ENCODE measurements around the gene GMPPA.

Gene GMPPA

GRCh38 chr2:219513787-219514186 is 15.1 kb downstream of the GMPPA start:
- H3K4me3 ChIP-seq (ENCODE audit: control insufficient read depth, low read depth, low read length) = no peak overlapping the region
- DNase-seq (ENCODE audit: low read depth) = no peak
- TF ChIP-seq CTCF (IDR thresholded peaks at IDR 0.05; ENCODE audit: control insufficient read depth, insufficient read depth, low read depth, low read length, missing control alignments) = no peak

DNA sequence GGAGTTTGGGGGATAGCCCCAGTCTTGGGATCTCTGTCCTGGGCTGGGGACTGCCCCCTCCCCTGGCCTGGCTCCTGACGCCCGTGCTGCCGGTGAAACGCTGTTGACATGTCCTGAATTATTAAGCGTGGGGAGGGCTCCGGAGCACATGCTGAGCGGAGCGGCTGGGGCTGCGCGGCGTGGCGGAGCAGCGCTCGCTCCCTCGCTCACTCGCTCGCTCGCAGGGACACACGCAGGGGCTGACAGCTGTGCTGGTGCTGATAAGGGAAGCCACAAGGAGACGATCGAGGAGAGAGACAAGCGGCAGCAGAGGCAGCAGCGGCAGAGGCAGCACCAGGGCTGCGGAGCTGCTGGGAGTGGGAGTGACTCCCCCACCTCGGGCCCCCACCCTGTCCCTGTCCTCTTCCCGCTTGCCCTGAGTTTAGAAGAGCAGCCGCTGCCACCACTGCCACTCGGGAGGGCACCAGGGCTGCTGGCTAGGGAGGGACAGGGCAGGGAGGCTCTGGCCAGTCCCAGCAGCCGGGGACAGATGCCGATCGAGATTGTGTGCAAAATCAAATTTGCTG is 15.6 kb downstream of the GMPPA start, which contains the start of gene ASIC4:
TSS of gene ASIC4 (plus strand) at position 287 of the 566 bp plus-strand sequence. CDS start at position 530, 243 bp downstream.
- no peak within 1 kb of the TSS for H3K4me3 ChIP-seq (ENCODE audit: control insufficient read depth, low read depth, low read length)
- DNase-seq (ENCODE audit: low read depth) = no peak
- TF ChIP-seq CTCF (IDR thresholded peaks at IDR 0.05; ENCODE audit: control insufficient read depth, insufficient read depth, low read depth, low read length, missing control alignments) = no peak

GRCh38 chr2:219514836-219515235 is 16.1 kb downstream of the GMPPA start:
- TF ChIP-seq CTCF (IDR thresholded peaks at IDR 0.05; ENCODE audit: control insufficient read depth, insufficient read depth, low read depth, low read length, missing control alignments) = no peak
- no peak overlapping the region for H3K4me3 ChIP-seq (ENCODE audit: control insufficient read depth, low read depth, low read length)
- no peak for DNase-seq (ENCODE audit: low read depth)

DNA sequence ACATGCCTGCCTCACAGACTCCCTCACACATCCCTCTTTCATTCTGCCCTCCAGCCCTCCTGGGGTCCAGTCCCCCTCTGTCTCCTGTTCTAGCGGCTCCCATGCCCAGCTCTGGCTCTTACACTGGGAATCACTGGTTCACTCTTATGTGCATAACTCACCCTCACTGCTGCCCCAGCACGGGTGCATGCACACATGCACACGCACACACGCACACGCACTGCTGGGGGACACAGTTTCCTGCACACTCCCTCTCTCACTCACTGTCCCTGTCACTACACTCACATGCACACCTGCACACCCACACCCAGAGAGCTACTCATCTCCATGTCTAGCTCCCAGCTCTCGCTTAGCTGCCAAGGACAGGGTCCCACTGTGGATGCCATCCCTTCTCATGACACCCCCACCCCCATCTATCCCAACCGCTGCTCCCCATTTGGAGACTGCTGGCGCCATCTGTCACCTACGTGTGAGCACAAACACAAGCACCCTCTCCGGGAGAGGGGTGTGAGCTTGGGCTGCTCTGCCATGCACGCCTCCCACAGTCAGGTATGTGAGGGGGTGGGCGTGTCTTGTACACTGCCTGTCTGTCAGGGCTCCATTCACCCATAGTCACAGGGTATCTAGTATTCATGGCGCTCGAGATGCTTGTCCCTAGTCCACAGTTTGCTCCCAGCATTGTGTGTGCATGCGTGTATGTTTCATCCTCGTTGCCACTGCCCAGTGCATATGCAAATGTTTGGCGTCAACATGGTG is 17.4 kb downstream of the GMPPA start:
- no peak overlapping the region for H3K4me3 ChIP-seq (ENCODE audit: control insufficient read depth, low read depth, low read length)
- no peak for TF ChIP-seq CTCF (IDR thresholded peaks at IDR 0.05; ENCODE audit: control insufficient read depth, insufficient read depth, low read depth, low read length, missing control alignments)
- DNase-seq (ENCODE audit: low read depth) = no peak

GRCh38 chr2:219516888-219517287 is 18.2 kb downstream of the GMPPA start:
- TF ChIP-seq CTCF (IDR thresholded peaks at IDR 0.05; ENCODE audit: control insufficient read depth, insufficient read depth, low read depth, low read length, missing control alignments) = no peak
- no peak for DNase-seq (ENCODE audit: low read depth)
- H3K4me3 ChIP-seq (ENCODE audit: control insufficient read depth, low read depth, low read length) = no peak overlapping the region

- no peak for DNase-seq (ENCODE audit: low read depth)
- no peak for TF ChIP-seq CTCF (IDR thresholded peaks at IDR 0.05; ENCODE audit: control insufficient read depth, insufficient read depth, low read depth, low read length, missing control alignments)
- H3K4me3 ChIP-seq (ENCODE audit: control insufficient read depth, low read depth, low read length) = no peak overlapping the region
Measured at GRCh38 chr2:219517954-219518778, 19.5 kb downstream of the GMPPA start.

All from AG09309 (cell line).